ENCODE data around the gene TNFRSF1B. TPM values are rescaled to one million over a fixed set of nuclear protein-coding genes. Genes with fewer than 3 reads are reported as not detected.

Gene TNFRSF1B
- total RNA-seq, 4 donors from 2014 or later: 27.4 to 62.1 (median 43.5) TPM

GRCh38 chr1:12232221-12232620, 65.4 kb downstream of the TNFRSF1B start:
- WGBS, 2 donors: 87 to 91% methylated on average over 2 of the region's 2 CpGs
- peaks cover 0 to 26% (median 0%) of the 10 kb centered on the region in 3 donors for H3K36me3 ChIP-seq
- TF ChIP-seq EP300 (IDR thresholded peaks at IDR 0.05): no peak
- TF ChIP-seq CTCF (IDR thresholded peaks at IDR 0.05): no peak
- TF ChIP-seq POLR2A (IDR thresholded peaks at IDR 0.05): no peak

GRCh38 chr1:12244078-12244477, 77.3 kb downstream of the TNFRSF1B start:
- H3K27me3 ChIP-seq: no peaks in the 10 kb centered on the region
- 67 to 71% methylated on average over 2 of the region's 2 CpGs for WGBS, 2 donors
- H3K9me3 ChIP-seq: no peaks in the 10 kb centered on the region
- H3K4me3 ChIP-seq: no peak overlapping the region
- H3K36me3 ChIP-seq: peaks cover 0 to 88% (median 8%) of the 10 kb centered on the region in 3 donors
- no peak overlapping the region for H3K27ac ChIP-seq
- no peak for TF ChIP-seq EP300 (IDR thresholded peaks at IDR 0.05)
- peak in 1 of 5 experiments; percentile 17 for TF ChIP-seq CTCF (IDR thresholded peaks at IDR 0.05)
- TF ChIP-seq POLR2A (IDR thresholded peaks at IDR 0.05): no peak
- no peaks in the 10 kb centered on the region for H3K4me1 ChIP-seq
- DNase-seq (ENCODE audit: low spot score in 2 of 2): no peak

More at GRCh38 chr1:12232221-12232620, 65.4 kb downstream of the TNFRSF1B start:
- no peak for DNase-seq (ENCODE audit: low spot score in 2 of 2)
- H3K4me1 ChIP-seq: peaks cover 0 to 43% (median 12%) of the 10 kb centered on the region in 4 donors
- H3K27me3 ChIP-seq: no peaks in the 10 kb centered on the region
- no peak overlapping the region for H3K4me3 ChIP-seq
- no peaks in the 10 kb centered on the region for H3K9me3 ChIP-seq
- no peak overlapping the region for H3K27ac ChIP-seq

GRCh38 chr1:12244585-12244984, 77.8 kb downstream of the TNFRSF1B start:
- H3K4me1 ChIP-seq: no peaks in the 10 kb centered on the region
- DNase-seq (ENCODE audit: low spot score in 2 of 2): no peak
- no peak overlapping the region for H3K27ac ChIP-seq
- H3K4me3 ChIP-seq: no peak overlapping the region
- TF ChIP-seq EP300 (IDR thresholded peaks at IDR 0.05) (no peak), CTCF (IDR thresholded peaks at IDR 0.05) (no peak), POLR2A (IDR thresholded peaks at IDR 0.05) (no peak)
- WGBS, 2 donors: 83 to 92% methylated on average over 5 of the region's 5 CpGs
- no peaks in the 10 kb centered on the region for H3K27me3 ChIP-seq
- no peaks in the 10 kb centered on the region for H3K9me3 ChIP-seq
- H3K36me3 ChIP-seq: peaks cover under 1 to 88% (median 12%) of the 10 kb centered on the region in 3 donors

- Histone ChIP-seq H3K9me3 (no peaks in the 10 kb centered on the region), H3K4me3 (no peak overlapping the region), H3K36me3 (peaks cover 5 to 89% (median 12%) of the 10 kb centered on the region in 3 donors), H3K27me3 (no peaks in the 10 kb centered on the region), H3K27ac (no peak overlapping the region), H3K4me1 (no peaks in the 10 kb centered on the region)
- 63 to 77% methylated on average over 3 of the region's 3 CpGs for WGBS, 2 donors
- no peak for TF ChIP-seq EP300 (IDR thresholded peaks at IDR 0.05)
- TF ChIP-seq POLR2A (IDR thresholded peaks at IDR 0.05): no peak
- TF ChIP-seq CTCF (IDR thresholded peaks at IDR 0.05): no peak
- DNase-seq (ENCODE audit: low spot score in 2 of 2): no peak
Observed at GRCh38 chr1:12245116-12245515, 78.3 kb downstream of the TNFRSF1B start.

- Histone ChIP-seq H3K4me3 (no peak overlapping the region), H3K27ac (no peak overlapping the region), H3K27me3 (no peaks in the 10 kb centered on the region), H3K36me3 (peaks cover 5 to 93% (median 12%) of the 10 kb centered on the region in 3 donors), H3K9me3 (no peaks in the 10 kb centered on the region), H3K4me1 (no peaks in the 10 kb centered on the region)
- TF ChIP-seq CTCF (IDR thresholded peaks at IDR 0.05) (no peak), POLR2A (IDR thresholded peaks at IDR 0.05) (no peak), EP300 (IDR thresholded peaks at IDR 0.05) (no peak)
- no peak for DNase-seq (ENCODE audit: low spot score in 2 of 2)
Observed at GRCh38 chr1:12245733-12246132, 78.9 kb downstream of the TNFRSF1B start.

Data from tibial nerve (tissue), 4 donors.